HG03354 (cell line): Measurements from ENCODE around the gene SDK1.
"Not testable (repeated sequence)": the region's sequence is repeated elsewhere in the genome, so short reads cannot be mapped to it uniquely, and the experiment has no call there.

ENCODE experiments used
- ATAC-seq: cut with Tn5 transposase; IDR thresholded peaks from one replicate; pipeline ENCODE4 v1.9.1; 2021; ENCODE audit warnings: mild to moderate bottlenecking; ENCODE audit not compliant: unreplicated experiment, poor library complexity, severe bottlenecking

SDK1 gene

GRCh38 chr7:3754493-3755341 is 453.7 kb downstream of the SDK1 start:
- ATAC-seq = no peak

- ATAC-seq = not testable (repeated sequence)
These were observed 454.9 kb downstream of the SDK1 start for GRCh38 chr7:3755778-3756453.

GRCh38 chr7:3757059-3757458 is 456.0 kb downstream of the SDK1 start:
- ATAC-seq = no peak

- ATAC-seq = no peak
These were observed 459.6 kb downstream of the SDK1 start for GRCh38 chr7:3760651-3761050.

DNA sequence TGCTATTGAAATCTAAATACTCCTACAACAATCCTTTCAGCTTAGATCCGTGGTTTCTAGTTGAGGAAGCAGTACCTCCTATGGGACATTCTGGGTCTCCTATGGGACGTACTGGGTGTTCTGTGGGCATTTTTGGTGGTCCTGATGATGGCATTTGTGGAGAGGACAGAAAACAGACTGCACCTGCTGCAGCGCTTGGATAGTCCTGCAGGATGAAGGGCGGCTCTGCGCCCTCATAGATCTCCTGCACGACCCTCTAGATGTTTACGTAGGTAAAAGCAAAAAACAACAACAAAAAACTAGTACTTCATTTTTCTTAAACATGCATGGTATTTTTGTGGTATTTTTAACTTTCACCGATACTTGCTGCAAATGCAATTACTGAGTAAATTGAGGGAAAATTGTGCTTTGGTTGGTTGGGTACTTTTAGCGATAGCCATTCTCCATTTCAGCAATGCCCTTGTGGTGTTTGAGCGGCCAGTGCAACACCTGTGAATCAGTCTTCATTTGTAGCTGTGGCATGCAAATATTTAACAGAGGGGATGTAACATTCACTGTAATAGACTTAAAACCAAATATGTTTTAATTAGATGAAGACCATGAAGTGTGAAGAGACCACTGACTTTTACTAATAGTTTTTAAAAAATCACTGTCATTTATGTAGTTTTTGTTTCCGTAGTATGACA is 461.2 kb downstream of the SDK1 start:
- ATAC-seq = no peak

GRCh38 chr7:3767917-3768777 is 467.1 kb downstream of the SDK1 start:
- ATAC-seq = no peak

- ATAC-seq = no peak
These were observed 470.9 kb downstream of the SDK1 start for GRCh38 chr7:3771906-3772305.

- no peak for ATAC-seq
These were observed 477.3 kb downstream of the SDK1 start for GRCh38 chr7:3778345-3778744.

DNA sequence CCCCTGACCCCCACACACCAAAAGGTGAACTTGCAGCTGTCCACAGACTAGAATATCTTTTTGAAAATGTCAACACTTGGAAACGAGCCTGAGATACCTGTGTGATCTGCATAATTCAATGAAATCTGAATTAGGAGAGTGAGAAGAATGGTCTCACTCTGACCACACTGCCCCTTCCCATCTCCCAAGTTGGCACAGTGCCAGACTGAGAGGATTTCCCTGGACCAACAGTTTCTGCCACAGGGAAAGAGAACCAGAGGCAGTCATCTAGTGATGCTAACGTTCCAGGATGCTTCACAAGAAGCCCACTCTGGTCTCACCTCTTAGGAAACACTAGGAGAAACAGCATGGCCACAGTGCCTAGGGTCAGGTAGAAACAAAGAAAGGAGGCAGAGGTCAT is 479.0 kb downstream of the SDK1 start:
- ATAC-seq = no peak

- ATAC-seq = no peak
These were observed 479.5 kb downstream of the SDK1 start for GRCh38 chr7:3780525-3780924.

DNA sequence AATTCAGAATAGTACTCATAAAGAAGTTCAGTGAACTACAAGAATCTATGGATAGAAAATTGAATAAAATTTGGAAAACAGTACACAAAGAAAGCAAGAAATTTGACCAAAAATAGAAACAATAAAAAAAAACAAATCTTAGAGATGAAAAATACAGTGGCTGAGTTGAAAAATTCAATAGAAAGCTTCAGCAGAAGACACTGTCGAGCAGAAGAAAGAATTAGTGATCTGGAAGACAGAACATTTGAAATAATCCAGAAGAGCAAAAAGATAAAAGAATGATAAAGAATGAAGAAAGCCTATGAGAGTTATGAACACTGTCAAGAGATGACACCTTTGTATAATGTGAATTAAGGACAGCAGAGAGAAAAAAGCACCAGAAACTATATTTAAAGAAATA is 480.6 kb downstream of the SDK1 start:
- ATAC-seq = no peak

DNA sequence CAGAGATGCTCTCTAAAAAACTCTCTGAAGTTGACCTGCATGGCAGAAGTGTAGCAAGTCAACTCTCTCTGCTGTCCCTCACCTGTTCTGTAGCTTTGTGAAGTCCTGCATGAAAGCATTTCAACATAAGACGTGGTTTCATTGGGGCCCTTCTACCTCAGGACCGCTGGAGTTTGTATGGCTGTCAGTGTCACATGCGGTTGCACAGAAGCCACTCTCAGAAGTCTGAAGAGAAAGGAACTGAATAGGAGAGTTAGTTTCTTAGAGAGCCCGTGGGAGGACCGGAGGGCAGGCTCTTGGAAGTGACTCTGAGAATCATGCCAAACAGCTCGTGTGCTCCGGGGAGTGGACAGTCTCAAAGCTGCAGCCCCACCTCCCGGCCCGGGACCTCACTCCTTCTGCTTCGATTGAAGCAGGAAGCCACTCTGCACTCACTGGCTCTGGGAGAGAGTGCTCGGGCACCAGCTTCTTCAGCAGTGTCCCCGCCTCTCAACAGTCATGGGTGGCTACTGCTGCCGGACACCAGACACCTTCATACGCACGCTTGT is 486.7 kb downstream of the SDK1 start:
- ATAC-seq = no peak

- no peak for ATAC-seq
These were observed 489.8 kb downstream of the SDK1 start for GRCh38 chr7:3790803-3791202.

DNA sequence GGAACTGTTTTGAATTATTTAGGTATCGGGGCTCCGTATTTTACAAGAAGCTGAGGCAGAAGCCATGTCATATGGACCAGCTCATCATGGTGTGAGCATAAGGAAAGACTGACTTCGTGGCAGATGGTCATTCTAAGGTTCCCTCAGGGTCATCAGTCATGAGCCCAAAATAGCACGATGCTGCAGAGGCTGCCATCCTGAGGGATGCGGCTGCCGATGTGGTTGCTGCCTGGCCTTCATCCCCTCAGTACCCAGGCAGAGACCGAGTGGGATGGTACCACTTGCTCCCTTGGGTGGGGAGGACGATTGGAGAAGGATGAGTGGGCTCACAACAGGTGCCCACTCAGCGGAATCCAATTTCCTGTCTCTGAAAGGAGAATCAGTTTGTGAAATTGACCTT is 490.3 kb downstream of the SDK1 start:
- ATAC-seq = no peak

- no peak for ATAC-seq
These were observed 494.1 kb downstream of the SDK1 start for GRCh38 chr7:3795141-3795540.

DNA sequence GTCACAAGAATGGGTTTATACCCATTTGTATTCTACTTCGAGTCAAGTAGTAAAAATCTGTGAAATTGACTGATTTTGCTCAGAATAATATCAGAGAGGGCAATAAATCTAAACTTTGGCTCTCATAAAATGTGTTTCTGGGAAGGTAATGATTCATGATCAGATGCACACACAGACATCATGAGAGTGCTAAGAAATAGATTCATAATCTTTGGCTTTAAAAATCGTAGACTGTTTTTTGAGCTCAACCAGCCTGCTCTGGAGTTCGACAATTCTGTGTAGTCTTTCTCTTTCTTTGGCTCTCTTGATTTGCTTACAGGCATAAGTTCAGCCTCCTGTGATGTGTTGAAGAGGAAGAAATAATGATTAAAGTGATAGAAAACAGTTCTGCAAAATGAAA is 494.7 kb downstream of the SDK1 start:
- ATAC-seq = no peak

- no peak for ATAC-seq
These were observed 504.1 kb downstream of the SDK1 start for GRCh38 chr7:3805151-3805550.

- no peak for ATAC-seq
These were observed 505.5 kb downstream of the SDK1 start for GRCh38 chr7:3806516-3806915.

DNA sequence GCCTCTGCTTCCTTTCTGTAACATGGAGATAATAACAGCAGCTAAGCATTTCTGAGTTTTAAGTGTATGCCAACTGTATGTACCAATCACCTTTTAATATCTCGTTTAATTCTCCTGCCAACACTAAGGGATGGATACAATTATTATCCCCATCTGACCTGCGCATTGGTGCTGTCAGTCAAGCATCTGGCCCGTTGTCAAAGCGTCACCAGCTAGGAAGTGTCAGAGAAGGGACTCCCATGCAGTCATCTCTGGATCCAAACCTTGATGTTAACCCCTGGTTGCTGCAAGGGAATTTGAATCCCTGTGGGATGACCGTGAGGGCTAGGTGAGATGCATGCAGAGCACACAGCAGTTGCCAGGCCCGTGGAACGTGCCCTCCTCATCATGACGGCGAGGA is 506.8 kb downstream of the SDK1 start:
- ATAC-seq = no peak

DNA sequence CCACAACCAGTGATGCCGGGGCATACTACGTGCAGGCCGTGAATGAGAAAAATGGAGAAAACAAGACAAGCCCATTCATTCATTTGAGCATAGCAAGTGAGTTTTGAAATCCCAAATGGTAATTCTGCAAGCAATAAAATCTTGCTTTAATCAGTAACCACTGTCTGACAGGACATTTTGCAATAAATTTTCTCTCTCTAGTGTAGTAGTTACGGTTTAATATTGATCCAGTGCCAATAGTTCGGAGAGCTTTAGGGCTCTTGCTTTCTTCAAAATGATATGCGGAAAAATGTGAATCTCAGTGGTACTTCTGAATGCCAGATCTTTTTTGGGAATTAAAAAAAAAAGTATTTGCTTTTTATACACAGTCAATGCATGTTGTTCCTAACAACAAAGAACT is 520.4 kb downstream of the SDK1 start:
- no peak for ATAC-seq
